Measurements from ENCODE around the gene CNTNAP2.
"Not testable (repeated sequence)": the region's sequence is repeated elsewhere in the genome, so short reads cannot be mapped to it uniquely, and the experiment has no call there.

CNTNAP2 gene

GRCh38 chr7:148042935-148043631, 1926.5 kb downstream of the CNTNAP2 start:
- Histone ChIP-seq H3K27me3 (ENCODE audit: insufficient read depth, low read length) (no peaks in the 10 kb centered on the region), H3K27ac (ENCODE audit: low read length) (no peak overlapping the region), H3K4me3 (ENCODE audit: low read length) (no peak overlapping the region), H3K9ac (ENCODE audit: low read depth, low read length) (no peak overlapping the region), H3K4me1 (ENCODE audit: insufficient read depth, low read length) (no peaks in the 10 kb centered on the region), H3K36me3 (ENCODE audit: insufficient read depth, low read depth, low read length) (no peaks in the 10 kb centered on the region), H3K9me3 (ENCODE audit: insufficient read depth, low read depth, low read length) (no peaks in the 10 kb centered on the region)

GRCh38 chr7:148044173-148044572, 1927.6 kb downstream of the CNTNAP2 start:
- Histone ChIP-seq H3K27me3 (ENCODE audit: insufficient read depth, low read length) (no peaks in the 10 kb centered on the region), H3K36me3 (ENCODE audit: insufficient read depth, low read depth, low read length) (no peaks in the 10 kb centered on the region), H3K9ac (ENCODE audit: low read depth, low read length) (no peak overlapping the region), H3K4me3 (ENCODE audit: low read length) (no peak overlapping the region), H3K9me3 (ENCODE audit: insufficient read depth, low read depth, low read length) (no peaks in the 10 kb centered on the region), H3K4me1 (ENCODE audit: insufficient read depth, low read length) (no peaks in the 10 kb centered on the region), H3K27ac (ENCODE audit: low read length) (no peak overlapping the region)

GRCh38 chr7:148045521-148045920, 1928.9 kb downstream of the CNTNAP2 start:
- Histone ChIP-seq H3K27ac (ENCODE audit: low read length) (no peak overlapping the region), H3K27me3 (ENCODE audit: insufficient read depth, low read length) (no peaks in the 10 kb centered on the region), H3K9ac (ENCODE audit: low read depth, low read length) (no peak overlapping the region), H3K36me3 (ENCODE audit: insufficient read depth, low read depth, low read length) (no peaks in the 10 kb centered on the region), H3K4me1 (ENCODE audit: insufficient read depth, low read length) (no peaks in the 10 kb centered on the region), H3K9me3 (ENCODE audit: insufficient read depth, low read depth, low read length) (no peaks in the 10 kb centered on the region), H3K4me3 (ENCODE audit: low read length) (no peak overlapping the region)

- no peaks in the 10 kb centered on the region for H3K27me3 ChIP-seq (ENCODE audit: insufficient read depth, low read length)
- no peaks in the 10 kb centered on the region for H3K9me3 ChIP-seq (ENCODE audit: insufficient read depth, low read depth, low read length)
- no peak overlapping the region for H3K27ac ChIP-seq (ENCODE audit: low read length)
- no peaks in the 10 kb centered on the region for H3K36me3 ChIP-seq (ENCODE audit: insufficient read depth, low read depth, low read length)
- H3K4me1 ChIP-seq (ENCODE audit: insufficient read depth, low read length): no peaks in the 10 kb centered on the region
- no peak overlapping the region for H3K9ac ChIP-seq (ENCODE audit: low read depth, low read length)
- H3K4me3 ChIP-seq (ENCODE audit: low read length): no peak overlapping the region
These were observed 1932.5 kb downstream of the CNTNAP2 start for GRCh38 chr7:148049068-148049467.

- no peak overlapping the region for H3K4me3 ChIP-seq (ENCODE audit: low read length)
- no peak overlapping the region for H3K9ac ChIP-seq (ENCODE audit: low read depth, low read length)
- no peak overlapping the region for H3K27ac ChIP-seq (ENCODE audit: low read length)
- no peaks in the 10 kb centered on the region for H3K36me3 ChIP-seq (ENCODE audit: insufficient read depth, low read depth, low read length)
- H3K9me3 ChIP-seq (ENCODE audit: insufficient read depth, low read depth, low read length): no peaks in the 10 kb centered on the region
- H3K27me3 ChIP-seq (ENCODE audit: insufficient read depth, low read length): no peaks in the 10 kb centered on the region
- no peaks in the 10 kb centered on the region for H3K4me1 ChIP-seq (ENCODE audit: insufficient read depth, low read length)
These were observed 1934.0 kb downstream of the CNTNAP2 start for GRCh38 chr7:148050492-148051158.

- no peak overlapping the region for H3K27ac ChIP-seq (ENCODE audit: low read length)
- H3K9me3 ChIP-seq (ENCODE audit: insufficient read depth, low read depth, low read length): no peaks in the 10 kb centered on the region
These were observed 1939.8 kb downstream of the CNTNAP2 start for GRCh38 chr7:148056406-148056805.

GRCh38 chr7:148058092-148058491, 1941.5 kb downstream of the CNTNAP2 start:
- Histone ChIP-seq H3K27ac (ENCODE audit: low read length) (no peak overlapping the region), H3K27me3 (ENCODE audit: insufficient read depth, low read length) (no peaks in the 10 kb centered on the region), H3K4me1 (ENCODE audit: insufficient read depth, low read length) (no peaks in the 10 kb centered on the region), H3K9ac (ENCODE audit: low read depth, low read length) (no peak overlapping the region), H3K4me3 (ENCODE audit: low read length) (no peak overlapping the region), H3K9me3 (ENCODE audit: insufficient read depth, low read depth, low read length) (no peaks in the 10 kb centered on the region), H3K36me3 (ENCODE audit: insufficient read depth, low read depth, low read length) (no peaks in the 10 kb centered on the region)

More at GRCh38 chr7:148056406-148056805, 1939.8 kb downstream of the CNTNAP2 start:
- H3K4me1 ChIP-seq (ENCODE audit: insufficient read depth, low read length): no peaks in the 10 kb centered on the region
- no peaks in the 10 kb centered on the region for H3K36me3 ChIP-seq (ENCODE audit: insufficient read depth, low read depth, low read length)
- H3K9ac ChIP-seq (ENCODE audit: low read depth, low read length): no peak overlapping the region
- no peak overlapping the region for H3K4me3 ChIP-seq (ENCODE audit: low read length)
- no peaks in the 10 kb centered on the region for H3K27me3 ChIP-seq (ENCODE audit: insufficient read depth, low read length)

GRCh38 chr7:148058753-148059152, 1942.2 kb downstream of the CNTNAP2 start:
- no peak overlapping the region for H3K27ac ChIP-seq (ENCODE audit: low read length)
- H3K4me1 ChIP-seq (ENCODE audit: insufficient read depth, low read length): no peaks in the 10 kb centered on the region
- no peaks in the 10 kb centered on the region for H3K36me3 ChIP-seq (ENCODE audit: insufficient read depth, low read depth, low read length)
- H3K4me3 ChIP-seq (ENCODE audit: low read length): no peak overlapping the region
- no peaks in the 10 kb centered on the region for H3K27me3 ChIP-seq (ENCODE audit: insufficient read depth, low read length)
- no peaks in the 10 kb centered on the region for H3K9me3 ChIP-seq (ENCODE audit: insufficient read depth, low read depth, low read length)
- H3K9ac ChIP-seq (ENCODE audit: low read depth, low read length): no peak overlapping the region

- Histone ChIP-seq H3K36me3 (ENCODE audit: insufficient read depth, low read depth, low read length) (no peaks in the 10 kb centered on the region), H3K9ac (ENCODE audit: low read depth, low read length) (no peak overlapping the region), H3K4me1 (ENCODE audit: insufficient read depth, low read length) (no peaks in the 10 kb centered on the region), H3K27me3 (ENCODE audit: insufficient read depth, low read length) (no peaks in the 10 kb centered on the region), H3K4me3 (ENCODE audit: low read length) (no peak overlapping the region), H3K27ac (ENCODE audit: low read length) (no peak overlapping the region), H3K9me3 (ENCODE audit: insufficient read depth, low read depth, low read length) (no peaks in the 10 kb centered on the region)
These were observed 1944.1 kb downstream of the CNTNAP2 start for GRCh38 chr7:148060724-148061123.

- not testable (repeated sequence) for H3K4me3 ChIP-seq (ENCODE audit: low read length); H3K36me3 ChIP-seq (ENCODE audit: insufficient read depth, low read depth, low read length); H3K4me1 ChIP-seq (ENCODE audit: insufficient read depth, low read length); H3K27me3 ChIP-seq (ENCODE audit: insufficient read depth, low read length); H3K9me3 ChIP-seq (ENCODE audit: insufficient read depth, low read depth, low read length); H3K9ac ChIP-seq (ENCODE audit: low read depth, low read length); H3K27ac ChIP-seq (ENCODE audit: low read length)
These were observed 1961.5 kb downstream of the CNTNAP2 start for GRCh38 chr7:148078111-148078510.

- no peak overlapping the region for H3K9ac ChIP-seq (ENCODE audit: low read depth, low read length)
- H3K4me3 ChIP-seq (ENCODE audit: low read length): no peak overlapping the region
- peaks cover 4% of the 10 kb centered on the region; the same call in 1 of the 2 replicates for H3K9me3 ChIP-seq (ENCODE audit: insufficient read depth, low read depth, low read length)
- no peaks in the 10 kb centered on the region for H3K36me3 ChIP-seq (ENCODE audit: insufficient read depth, low read depth, low read length)
- no peaks in the 10 kb centered on the region for H3K27me3 ChIP-seq (ENCODE audit: insufficient read depth, low read length)
- no peaks in the 10 kb centered on the region for H3K4me1 ChIP-seq (ENCODE audit: insufficient read depth, low read length)
- H3K27ac ChIP-seq (ENCODE audit: low read length): no peak overlapping the region
These were observed 1962.8 kb downstream of the CNTNAP2 start for GRCh38 chr7:148079206-148080080.
